ENCODE measurements around the gene RAMACL.
"Not testable (repeated sequence)": the region's sequence is repeated elsewhere in the genome, so short reads cannot be mapped to it uniquely, and the experiment has no call there.

The RAMACL gene

DNA sequence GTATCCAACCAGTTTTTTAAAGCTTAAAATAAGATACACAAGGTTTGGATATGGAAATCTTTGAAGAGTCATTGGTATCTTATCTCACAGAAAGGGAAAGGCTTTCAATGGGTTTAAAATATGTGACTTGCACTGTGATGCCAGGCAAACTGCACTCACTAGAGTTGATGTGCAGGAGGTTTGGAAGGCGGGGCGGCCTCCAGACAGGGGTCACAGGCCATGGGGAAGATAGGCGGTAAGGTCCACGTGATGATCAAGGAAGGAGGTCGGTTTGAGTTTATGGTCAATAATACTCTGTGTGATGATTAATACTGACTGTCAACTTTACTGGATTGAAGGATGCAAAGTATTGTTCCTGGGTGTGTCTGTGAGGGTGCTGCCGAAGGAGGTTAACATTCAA is 9.5 kb upstream of the RAMACL start:
- DNase-seq (ENCODE audit: low read depth in 2 of 2), result no peak

DNA sequence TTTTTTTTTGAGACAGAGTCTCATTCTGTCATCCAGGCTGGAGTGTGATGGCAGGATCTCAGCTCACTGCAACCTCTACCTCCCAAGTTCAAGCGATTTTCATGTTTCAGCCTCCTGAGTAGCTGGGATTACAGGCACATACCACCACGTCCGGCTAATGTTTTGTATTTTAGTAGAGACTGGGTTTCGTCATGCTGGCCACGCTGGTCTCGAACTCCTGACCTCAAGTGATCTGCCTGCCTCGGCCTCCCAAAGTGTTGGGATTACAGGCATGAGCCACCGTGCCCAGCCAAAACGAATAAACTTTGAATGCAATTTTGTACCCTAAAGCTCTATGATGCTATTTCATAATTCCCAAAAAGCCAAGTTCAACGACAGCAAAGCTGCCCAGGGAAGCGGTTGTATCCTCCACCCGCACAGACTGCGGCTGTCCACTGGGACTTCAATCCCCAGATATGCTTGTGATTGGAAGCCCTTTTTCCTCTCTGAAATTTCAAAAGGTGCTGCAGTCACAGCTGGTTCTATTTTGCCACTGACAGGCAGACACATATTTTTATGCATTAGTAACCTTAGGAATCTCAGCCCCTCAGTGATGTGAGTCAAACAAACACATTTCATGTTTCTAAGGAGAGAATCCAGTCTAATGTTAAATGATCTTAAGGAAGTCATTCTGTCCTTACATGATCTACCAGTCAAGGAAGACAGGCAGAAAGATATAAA is 8.7 kb upstream of the RAMACL start:
- DNase-seq (ENCODE audit: low read depth in 2 of 2), result no peak

DNA sequence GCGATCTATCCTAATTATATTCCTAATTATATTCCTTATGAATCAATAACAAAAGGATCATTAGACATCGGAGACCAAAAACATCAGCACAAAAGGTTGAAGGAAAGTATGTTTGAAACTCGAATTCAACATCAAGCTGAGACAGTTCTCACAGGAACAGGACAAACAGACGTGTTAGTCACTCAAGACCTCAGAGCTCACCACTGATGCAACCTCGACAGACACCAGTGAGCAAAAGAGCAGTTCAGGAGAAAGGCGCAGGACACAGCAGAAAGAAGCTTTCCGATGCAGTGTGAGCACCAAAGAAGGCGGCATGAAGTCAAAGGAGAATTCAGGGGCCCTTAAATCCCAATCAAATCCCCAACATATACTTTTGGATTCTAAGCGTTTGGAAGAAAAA is 6.3 kb upstream of the RAMACL start:
- DNase-seq (ENCODE audit: low read depth in 2 of 2), result no peak

DNA sequence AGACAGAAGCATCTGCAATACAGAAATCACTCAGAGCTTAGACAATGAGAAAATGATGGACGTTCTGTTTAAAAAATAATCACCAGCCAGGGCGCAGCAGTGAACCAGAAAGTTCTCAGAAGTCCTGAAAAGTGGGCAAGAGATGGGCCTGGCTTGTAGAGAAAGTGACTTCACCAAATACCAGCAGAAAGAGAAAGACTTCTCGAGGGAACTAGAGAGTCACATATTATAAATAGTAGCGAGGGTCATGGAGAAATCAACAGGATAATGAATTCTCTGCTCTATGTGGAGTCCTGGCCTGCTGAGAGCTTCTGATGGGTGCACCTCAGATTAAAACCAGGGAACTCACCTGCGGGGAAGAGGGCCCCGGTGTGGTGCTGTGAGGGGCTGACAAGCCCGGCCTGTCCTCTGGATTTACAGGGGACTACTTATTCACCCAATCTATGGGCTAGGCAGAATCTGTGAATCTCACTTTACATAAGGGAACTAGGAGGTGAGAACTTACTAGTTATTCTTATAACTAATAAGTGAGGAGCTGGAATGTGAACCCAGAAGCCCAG is 5.6 kb upstream of the RAMACL start:
- no peak for DNase-seq (ENCODE audit: low read depth in 2 of 2)

DNA sequence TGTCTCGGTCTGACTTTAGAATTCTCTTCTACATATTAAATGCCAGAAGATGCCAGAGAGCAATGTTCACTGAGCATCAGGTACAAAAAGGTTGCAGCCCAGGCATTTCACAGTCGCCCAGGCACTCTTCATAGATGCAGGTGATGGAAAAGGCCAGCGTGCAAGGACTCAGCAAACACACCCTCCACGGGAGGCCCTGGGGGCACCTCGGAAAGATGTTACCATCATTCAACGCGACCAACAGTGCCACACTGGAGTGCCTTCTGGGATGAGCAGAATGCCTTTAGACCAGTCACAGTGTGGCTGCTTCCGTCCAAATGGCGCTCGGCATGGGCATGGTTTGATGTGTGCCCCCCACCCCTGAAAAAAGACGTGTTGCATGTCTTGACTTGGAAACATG is 4.5 kb upstream of the RAMACL start:
- DNase-seq (ENCODE audit: low read depth in 2 of 2), result no peak

DNA sequence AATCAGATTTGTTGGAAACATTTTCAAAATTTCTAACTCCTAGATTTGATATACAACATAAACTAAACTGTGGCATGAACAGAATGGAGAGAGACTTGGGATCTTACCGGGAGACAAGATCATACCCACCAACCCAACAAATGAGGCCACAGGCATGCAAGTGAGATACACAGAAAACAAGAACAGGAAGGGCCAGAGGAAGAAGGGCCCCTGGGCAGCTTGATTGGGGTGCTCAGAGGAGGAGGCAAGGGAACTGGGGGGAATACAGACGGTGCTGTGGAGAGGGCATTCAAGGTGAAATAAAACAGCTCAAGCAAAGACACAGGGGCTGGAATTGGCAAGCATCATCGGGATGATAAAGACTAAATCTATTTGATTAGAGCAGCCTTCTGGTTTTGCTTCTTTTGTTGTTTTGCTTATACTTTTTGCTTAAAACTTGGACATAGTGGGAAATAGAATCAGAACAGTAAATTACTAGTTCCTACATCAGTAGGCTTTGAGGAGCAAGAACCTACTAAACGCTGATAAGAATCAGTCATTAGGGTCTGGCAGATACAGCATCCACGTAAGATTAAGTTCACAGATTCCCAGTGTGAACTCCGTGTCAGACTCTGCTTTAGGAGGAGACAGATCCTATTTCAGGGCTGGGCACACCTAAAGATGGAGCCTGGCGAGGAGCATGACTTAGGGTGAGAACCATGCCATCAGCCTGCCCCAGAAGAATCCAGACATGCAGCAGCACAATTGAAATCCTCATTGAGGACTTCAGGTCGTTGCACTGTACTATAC is 3.5 kb upstream of the RAMACL start:
- no peak for DNase-seq (ENCODE audit: low read depth in 2 of 2)

DNA sequence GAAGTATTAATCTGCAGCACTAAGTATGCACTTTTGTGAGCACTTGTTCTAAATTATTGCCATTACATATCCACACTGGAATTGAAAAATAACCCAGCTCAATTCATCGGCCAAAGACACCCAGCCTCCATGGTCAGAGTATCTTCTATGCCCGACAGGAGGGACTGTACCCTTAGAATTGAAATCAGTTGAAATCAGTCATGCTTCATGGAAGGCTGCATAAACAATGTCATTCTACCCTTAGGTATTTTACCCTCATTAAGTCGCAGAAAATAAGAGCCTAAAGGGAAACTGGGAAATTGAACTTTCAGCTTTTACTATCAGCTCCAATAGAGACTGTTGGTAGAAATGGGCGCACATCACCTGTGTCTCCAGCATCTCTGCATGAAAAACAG is 2.9 kb upstream of the RAMACL start:
- no peak for DNase-seq (ENCODE audit: low read depth in 2 of 2)

DNA sequence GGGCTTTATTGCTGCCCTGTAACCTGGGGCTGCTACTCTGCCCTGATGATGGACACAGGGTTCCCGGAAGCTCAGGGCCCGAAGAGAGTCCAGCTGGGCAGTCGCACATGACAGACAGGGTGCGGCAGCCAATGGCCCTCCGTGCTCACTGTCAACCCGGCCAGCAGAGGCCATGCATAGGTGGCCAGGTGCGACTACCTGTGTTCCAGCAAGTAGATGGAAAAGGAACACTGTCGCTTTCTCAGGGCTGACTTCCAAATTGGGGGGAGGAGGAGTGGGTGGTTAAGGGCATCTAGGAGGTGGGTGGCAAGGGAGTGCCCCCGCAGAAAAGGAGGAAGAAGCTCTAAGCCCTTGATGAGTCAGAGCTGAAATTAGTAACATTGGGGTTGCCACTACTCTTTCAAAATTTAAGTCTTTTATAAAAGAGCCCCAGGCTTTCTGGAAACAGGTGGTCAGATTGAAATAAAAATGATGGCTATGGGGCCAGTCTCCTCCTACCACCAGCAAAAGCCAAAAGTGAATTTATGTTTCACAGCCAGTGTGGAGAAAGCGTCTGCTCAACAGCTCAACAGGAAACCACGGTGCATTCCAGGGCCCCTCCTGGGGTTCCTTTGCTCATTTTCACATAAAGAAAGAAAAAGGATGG is 2.3 kb upstream of the RAMACL start:
- DNase-seq (ENCODE audit: low read depth in 2 of 2), result no peak

DNA sequence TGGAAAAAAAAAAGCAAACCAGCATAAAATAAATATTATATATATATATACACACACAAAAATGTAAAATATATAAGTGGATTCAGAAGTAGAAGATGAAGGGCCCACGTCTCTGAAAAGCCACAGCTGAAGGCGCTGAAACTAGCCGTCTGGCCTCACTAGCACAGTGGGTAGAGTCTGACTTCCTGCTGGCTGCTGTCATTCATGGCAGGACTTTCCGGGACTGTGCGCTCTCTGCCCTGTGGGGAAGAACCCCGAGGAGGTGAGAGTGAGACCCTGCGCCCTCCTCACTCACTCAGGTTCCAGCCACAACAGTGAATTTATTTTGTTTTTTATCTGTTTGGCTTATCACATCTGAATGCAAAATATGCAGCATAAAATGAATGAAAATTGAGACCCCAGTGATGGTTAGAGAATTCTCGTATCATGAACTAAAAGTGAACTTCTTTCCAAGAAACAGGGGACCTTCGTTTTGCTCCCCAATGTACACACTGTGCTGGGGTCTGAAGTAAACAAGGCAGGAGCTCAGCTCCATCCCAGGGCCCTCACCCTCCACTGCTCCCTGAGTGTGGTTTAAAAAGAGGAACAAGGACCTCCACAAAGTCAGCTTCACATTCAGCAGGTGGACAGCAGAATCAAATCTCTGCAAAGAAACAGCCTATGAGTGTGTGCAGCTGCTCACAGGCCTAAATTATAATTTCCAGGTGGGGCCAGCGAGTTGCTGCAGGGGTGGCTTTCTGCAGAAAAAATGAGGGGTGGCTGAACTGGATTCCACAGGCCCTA is 1.3 kb upstream of the RAMACL start:
- no peak for DNase-seq (ENCODE audit: low read depth in 2 of 2)

DNA sequence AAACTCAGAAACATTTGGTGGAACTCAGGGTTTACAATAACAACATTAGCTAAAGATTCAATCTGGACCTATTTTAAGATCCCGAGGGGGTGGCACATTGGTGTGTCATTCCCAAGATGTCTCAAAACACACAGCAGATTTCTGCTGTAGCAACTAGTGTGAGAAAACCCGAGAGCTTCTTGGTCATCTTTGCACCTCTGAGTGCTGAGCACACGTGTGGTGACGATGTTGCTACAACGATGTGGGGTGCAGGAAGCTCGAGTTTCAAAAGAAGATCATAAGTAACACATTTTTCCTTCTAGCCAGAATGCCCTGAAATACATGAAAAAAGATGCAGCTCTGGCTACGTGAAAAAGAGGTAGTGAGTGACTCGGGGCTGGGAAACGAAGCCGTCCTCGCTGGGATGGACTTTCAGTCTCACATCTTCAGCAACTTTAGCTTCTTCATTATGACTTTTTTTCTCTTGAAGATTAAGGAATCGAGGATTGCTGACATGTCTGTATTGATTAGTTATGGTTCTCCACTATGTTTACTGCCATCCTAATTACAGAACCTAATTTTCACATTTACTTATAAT is 1.5 kb downstream of the RAMACL start:
- no peak for DNase-seq (ENCODE audit: low read depth in 2 of 2)

DNA sequence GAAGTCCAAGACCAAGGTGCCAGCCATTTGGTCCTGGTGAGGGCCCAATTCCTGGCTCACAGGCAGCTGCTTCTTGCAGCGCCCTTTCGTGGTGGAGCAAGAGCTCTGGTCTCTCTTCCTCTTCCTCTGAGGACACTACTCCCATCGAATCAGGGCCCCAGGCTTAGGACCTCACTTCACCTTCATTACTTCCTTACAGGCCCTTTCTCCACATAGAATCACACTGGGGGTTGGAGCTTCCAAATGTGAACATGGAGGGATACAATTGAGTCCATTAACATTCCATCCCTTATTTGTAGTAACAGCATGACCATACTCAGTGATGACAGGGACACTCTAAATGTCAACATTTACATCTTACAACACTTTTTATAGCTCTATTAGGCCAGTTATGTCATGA is 2.3 kb downstream of the RAMACL start:
- no peak for DNase-seq (ENCODE audit: low read depth in 2 of 2)

DNA sequence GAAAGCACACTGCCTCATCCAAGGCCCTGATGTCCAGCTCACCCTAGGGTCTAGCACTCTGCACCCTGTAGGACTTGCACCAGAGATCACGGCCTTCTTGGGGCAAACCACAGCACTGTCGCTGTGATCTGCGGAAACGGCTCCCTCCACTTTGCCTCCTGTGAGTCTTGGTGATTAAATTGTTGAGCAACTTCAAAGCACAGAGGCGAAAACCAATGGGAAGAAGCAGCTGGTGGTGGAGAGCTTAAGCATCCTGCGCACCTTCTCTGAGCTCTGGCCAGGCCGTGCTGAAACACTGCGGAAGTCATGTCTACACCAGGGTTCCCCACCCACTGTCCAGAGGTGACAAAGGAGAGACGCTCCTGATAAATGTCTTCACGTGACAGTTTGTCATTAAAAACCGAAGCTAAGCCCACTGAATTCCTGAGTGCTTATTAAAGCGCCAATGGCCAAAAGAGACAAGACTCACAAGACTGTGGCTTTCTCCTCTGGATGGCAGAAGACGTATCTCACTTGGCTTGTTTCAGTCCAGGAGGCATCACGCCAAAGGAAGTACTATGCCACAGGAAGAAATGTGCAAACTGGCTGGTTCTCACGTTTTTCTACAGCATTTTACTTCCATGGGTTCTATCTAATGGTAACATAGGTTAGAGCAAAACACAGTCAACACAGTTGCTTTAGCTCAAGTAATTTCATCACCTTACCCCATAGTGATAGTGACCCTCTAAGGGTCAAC is 3.1 kb downstream of the RAMACL start:
- no peak for DNase-seq (ENCODE audit: low read depth in 2 of 2)

DNA sequence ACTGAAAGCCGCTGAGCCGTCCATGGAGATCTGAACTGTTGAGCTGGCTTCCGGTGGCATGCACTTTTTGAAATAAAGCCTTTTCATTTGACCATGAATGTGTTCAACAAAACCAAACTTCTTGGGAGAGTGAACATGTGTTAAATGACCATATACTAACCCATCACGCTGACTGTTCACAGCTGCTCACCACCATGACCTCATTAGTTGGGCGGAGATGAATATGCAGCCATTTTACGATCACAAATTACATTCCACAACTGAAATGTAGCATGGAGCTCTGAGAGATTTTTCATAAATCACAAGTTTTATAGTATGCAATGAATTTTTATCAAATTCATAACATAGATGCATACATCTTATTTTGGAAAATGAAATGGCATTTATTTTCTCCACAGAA is 4.2 kb downstream of the RAMACL start:
- no peak for DNase-seq (ENCODE audit: low read depth in 2 of 2)

DNA sequence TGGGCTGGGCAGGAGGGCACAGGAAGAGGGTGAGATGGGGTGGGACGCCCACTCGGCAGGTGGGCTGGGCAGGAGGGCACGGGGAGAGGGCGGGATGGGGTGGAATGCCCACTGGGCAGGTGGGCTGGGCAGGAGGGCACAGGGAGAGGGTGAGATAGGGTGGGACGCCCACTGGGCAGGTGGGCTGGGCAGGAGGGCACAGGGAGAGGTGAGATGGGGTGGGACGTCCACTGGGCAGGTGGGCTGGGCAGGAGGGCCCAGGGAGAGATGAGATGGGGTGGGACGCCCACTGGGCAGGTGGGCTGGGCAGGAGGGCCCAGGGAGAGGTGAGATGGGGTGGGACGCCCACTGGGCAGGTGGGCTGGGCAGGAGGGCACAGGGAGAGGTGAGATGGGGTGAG is 4.7 kb downstream of the RAMACL start:
- DNase-seq (ENCODE audit: low read depth in 2 of 2), result not testable (repeated sequence)

DNA sequence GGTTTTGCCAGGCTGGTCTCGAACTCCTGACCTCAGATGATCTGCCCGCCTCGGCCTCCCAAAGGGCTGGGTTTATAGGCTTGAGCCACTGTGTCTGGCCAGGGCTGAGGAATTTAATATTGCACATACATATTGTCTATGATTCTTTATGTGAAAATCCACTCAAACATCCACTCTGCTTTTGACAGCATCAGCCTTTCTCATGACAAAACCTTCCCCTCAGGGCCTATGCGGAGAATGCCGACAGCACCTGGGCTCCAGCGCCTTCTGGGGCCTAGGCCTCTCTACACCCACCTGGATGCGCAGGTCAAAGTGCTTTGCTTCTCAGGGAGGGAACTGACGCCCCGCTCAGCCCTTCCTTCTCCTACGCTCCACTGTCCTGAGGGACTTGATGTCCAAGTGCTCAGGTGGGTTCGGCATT is 5.4 kb downstream of the RAMACL start:
- DNase-seq (ENCODE audit: low read depth in 2 of 2), result no peak

DNA sequence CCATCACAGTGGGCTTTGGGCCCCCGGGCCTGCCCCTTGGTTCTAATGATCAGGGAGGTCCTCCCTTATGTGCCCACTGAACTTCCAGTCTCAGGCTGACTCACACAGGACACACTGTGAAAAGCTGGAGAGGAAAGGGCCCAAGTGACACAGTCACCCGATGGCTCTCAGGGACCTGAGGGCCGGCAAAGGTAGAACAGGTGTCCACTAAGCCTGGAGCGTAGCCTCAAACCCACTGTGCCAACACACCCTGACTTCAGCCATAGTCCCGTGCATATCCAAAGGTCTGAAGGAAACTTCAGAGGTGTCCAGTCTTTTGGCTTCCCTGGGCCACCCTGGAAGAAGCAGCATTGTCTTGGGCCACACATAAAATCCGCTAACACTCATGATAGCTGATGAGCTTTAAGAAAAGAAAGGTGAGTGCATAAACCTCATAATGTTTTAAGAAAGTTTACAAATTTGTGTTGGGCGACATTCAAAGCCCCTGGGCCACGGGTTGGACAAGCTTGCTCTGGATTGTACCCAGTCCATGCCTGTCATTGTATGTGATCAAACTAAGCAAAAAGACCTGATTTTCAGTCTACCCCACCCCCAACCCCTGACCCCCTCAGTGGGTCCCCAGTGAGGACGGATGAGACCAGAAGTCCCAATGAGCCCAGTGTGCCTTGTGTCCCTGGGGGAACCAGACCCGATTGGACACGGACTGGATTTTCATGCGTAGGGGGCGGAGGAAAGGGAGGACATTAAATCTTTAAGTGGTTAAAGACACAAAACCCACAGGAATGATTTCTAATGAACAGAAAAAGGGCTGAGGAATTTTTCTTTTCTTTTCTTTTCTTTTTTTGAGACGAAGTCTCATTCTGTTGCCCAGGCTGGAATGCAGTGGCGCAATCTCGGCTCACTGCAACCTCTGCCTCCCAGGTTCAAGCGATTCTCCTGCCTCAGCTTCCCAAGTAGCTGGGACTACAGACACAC is 6.1 kb downstream of the RAMACL start:
- no peak for DNase-seq (ENCODE audit: low read depth in 2 of 2)

DNA sequence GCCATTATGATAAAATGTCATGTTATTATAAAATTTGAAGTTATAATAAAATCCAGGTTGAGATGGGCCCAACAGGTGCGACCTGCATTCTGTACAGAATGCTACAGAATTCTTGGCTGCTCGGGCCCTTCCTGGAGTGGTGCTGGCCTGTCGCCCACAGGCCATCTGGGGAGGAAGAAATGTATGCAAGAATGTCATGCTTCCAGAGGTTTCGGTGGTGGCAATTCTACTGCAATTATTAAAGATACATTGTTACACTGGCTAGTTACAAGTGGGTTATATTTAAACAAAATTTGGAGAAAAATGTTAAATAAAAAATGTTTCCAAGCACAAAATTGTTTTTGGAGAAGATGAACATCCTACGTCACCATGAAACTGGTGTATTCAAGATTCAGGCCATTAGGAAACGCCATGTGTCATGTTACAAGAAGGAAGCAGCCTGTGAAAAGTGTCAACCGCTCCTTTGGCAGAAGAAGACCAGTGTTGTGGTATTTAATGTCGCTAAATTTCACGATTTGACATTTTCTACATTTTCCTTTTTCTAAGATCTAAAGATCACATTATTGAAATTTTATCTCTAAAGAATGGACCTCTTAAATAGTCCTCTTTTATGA is 7.1 kb downstream of the RAMACL start:
- no peak for DNase-seq (ENCODE audit: low read depth in 2 of 2)

DNA sequence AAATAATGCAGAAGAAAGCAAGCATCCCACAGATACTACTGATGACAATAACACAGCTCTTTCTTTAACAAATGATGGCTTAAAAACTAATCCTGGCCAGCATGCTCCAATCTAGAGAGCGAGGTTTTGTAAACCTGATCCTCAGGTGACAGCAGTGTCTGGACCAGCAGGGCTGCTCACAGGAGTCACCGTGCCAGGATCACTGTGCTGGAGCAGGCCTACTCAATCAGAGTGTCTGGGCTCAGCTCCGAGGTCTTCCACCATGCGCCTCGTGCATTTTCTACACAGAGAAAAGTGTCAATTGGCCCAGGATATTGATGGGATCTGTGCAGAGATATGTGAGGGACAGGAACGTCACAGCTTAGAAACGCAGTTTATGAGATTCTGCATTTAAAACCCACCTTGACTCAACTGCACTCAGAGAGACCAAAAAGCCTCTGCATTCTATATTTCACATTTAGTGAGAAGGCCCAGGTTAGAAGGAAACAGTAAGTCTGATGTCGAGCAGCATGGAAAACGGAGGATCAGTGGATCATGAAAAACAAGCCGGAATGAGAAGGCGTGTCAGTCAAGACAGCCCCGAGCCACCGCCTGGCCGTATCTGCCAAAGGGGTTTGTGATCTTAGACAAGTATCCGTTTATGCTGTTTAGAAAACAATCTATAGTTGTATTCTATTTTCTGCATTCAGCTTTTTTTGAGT is 7.8 kb downstream of the RAMACL start:
- DNase-seq (ENCODE audit: low read depth in 2 of 2), result no peak

DNA sequence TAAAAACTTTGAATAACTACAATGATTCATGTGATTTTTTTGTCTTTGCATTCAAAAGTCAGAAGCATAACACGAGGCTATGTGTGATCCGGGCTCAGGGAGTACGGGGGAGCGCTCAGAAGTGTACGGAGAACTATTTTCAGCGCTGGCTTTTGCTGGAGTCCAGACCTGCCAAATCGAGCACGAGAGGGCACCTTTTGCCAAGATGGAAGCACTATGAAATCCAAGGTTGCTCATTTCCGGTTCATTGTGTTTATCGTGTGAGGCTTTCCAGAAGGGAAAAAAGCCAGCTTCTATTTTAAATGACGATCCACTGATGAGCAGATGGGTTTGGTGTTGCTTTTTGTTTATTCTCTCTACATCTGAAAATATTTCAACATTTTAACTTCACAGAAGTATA is 11.3 kb downstream of the RAMACL start:
- DNase-seq (ENCODE audit: low read depth in 2 of 2), result no peak

All from stimulated activated CD8-positive, alpha-beta memory T cell treated with anti-CD3 and anti-CD28 coated beads, Interleukin-15, amount 100 ng/mL, for 4 hours (primary cell).